C4-2B (cell line): ENCODE results near the gene CPTP.

Source experiments
- ZFX ChIP-seq: fragments of 450-650 bp; IDR thresholded peaks from 2 replicates; pipeline ENCODE4 v1.6.1; 2017
- TF ChIP-seq, protein P1 (sequence below): fragments of 450-650 bp; conservative IDR thresholded peaks from 2 replicates; pipeline ENCODE4 v1.5.1; 2017; ENCODE audit warnings: mild to moderate bottlenecking

DNA sequence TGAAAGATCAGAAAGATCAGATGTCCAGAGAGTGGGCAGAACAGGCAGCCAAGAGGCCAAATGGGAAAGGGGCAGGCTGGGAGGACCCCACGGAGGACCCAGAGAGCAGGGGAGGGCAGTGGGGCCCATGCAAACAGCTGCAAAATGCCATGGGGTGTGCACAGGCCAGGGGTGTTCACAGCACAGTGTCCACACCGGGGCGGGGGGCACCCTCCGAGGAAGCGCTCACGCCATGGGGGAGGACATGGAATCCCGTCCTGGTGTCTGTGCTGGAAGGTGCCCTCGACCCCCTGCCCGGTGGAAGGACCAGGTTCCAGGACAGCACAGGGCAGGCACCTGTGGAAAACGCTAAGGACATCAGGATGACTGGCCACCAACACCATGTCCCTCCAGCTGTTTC is 1.6 kb upstream of the CPTP start:
- TF ChIP-seq, protein P1, sequence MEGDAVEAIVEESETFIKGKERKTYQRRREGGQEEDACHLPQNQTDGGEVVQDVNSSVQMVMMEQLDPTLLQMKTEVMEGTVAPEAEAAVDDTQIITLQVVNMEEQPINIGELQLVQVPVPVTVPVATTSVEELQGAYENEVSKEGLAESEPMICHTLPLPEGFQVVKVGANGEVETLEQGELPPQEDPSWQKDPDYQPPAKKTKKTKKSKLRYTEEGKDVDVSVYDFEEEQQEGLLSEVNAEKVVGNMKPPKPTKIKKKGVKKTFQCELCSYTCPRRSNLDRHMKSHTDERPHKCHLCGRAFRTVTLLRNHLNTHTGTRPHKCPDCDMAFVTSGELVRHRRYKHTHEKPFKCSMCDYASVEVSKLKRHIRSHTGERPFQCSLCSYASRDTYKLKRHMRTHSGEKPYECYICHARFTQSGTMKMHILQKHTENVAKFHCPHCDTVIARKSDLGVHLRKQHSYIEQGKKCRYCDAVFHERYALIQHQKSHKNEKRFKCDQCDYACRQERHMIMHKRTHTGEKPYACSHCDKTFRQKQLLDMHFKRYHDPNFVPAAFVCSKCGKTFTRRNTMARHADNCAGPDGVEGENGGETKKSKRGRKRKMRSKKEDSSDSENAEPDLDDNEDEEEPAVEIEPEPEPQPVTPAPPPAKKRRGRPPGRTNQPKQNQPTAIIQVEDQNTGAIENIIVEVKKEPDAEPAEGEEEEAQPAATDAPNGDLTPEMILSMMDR = no peak
- TF ChIP-seq ZFX = no peak
